Sciatic nerve (tissue), 2 donors: ENCODE measurements around the gene MIEN1. TPM values are rescaled to one million over a fixed set of nuclear protein-coding genes. Genes with fewer than 3 reads are reported as not detected.

ENCODE experiments used
- ATAC-seq: fragments of 200-7000 bp; cut with Tn5 transposase; one replicate; pipeline ENCODE4 v1.9.1; 2020; ENCODE audit warnings: mild to moderate bottlenecking, moderate library complexity
- DNase-seq: peaks from one replicate; pipeline ENCODE4 v3.0.0-alpha.2; 2020; ENCODE audit warnings: low spot score
- intact Hi-C: fragments of 100-400 bp; cut with DNase I; formaldehyde crosslinking; loops from one replicate; pipeline ENCODE4 v1.14.2; 2022
- microRNA-seq: library from miRNA; unstranded; fragments of <30 nt; microRNA quantifications from one replicate; pipeline ENCODE4 v1.2.0, GENCODE V29; 2020
- total RNA-seq: library from RNA; stranded (reverse); fragmentation: NEBNext Ultra II Directional; extraction: Animal tissue kit (Norgen Biotek cat#: 25700); gene quantifications from one replicate; pipeline ENCODE4 v1.2.1, GENCODE V29; 2021
- donor health status: DM: no; HTN: no; CAD: no.
- donor health status: DM: no; HTN: no; CAD: no.

Gene MIEN1
- total RNA-seq, 1 donor from 2014 or later = 18.5 TPM

DNA sequence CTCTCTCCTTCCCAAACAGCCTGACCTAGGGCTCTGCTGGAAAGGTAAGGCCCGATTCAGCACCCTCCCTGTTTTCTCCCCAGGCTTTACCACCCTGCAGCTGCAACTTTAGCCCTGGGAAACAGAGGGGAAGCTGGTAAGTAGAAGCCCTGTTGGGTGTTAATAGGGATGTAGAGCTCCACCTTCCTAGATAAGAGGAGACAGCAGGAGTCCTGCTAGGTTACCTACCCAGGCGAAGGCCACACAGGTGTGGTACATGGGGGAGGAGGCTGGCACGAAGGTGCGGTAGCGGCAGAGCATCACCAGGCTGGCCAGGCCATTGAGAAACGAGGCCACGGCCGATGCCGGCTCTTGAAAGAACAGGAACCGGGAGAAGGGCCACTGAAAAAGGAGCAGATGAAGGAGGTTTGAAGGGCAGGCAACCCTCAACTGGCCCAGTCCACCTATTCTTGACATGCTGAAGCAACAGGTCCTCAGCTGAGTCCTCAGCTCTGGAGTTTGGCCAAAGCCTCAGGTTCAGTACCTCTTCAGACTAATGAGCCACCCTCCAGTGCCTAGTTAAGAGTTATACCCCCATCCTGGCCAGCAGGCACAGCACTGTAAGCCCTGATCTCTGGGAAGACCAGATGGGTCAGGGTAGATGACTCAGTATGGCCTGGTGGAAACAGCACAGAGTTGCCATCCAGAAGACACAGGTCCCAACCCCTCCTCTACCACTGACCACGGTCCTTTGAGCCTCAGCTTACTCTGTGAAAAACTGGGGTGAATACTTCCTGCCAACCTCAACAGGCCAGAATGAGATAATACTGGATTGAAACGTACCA, 45.8 kb downstream of the MIEN1 start:
- no peak for ATAC-seq
- no peak for DNase-seq
- intact Hi-C loops = no loop called here

DNA sequence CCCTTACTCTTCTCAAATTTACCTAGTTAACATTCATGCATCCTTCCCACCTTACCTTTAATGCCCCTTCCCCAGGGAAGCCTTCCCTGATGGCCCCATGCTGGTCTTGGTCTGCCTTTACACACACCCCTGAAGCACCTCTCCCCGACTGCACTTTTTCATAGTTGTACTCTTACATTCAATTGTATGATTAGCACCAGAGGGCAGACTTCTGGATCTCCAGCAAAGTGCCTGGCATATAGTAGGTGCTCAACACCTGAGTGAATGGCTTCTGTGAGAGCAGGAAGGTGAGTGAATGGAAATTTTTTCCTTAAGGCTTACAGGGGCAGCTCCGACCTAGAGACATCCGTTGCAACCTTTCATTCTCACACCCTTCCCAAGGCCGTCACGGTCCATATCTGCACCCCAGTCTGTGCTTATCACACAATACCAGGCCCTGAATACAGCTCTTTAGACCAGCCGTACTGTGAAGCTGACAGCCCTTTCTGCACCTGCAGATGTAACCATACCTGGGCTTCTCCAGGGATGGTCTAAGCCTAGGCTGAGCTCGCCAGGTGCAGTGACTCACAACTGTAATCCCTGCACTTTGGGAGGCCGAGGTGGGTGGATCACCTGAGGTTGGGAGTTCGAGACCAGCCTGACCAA, 46.9 kb downstream of the MIEN1 start:
- DNase-seq (no peak), ATAC-seq (no peak)

GRCh38 chr17:39679521-39680192, 50.7 kb downstream of the MIEN1 start:
- ATAC-seq = no peak
- intact Hi-C loops = no loop called here
- DNase-seq = no peak

More for the DNA sequence above, 46.9 kb downstream of the MIEN1 start:
- intact Hi-C loops = no loop called here

Small RNAs within 50 kb of the gene (microRNA-seq; reads per million reads assigned to microRNA genes)
- not detected for gene MIR4728

Other genes starting within 250 kb of the MIEN1 start
- not detected for gene NEUROD2, start 122.6 kb downstream of the MIEN1 start, total RNA-seq
- 3.3 TPM for gene PPP1R1B, start 103.6 kb downstream of the MIEN1 start, total RNA-seq
- gene STARD3, start 93.4 kb downstream of the MIEN1 start, total RNA-seq = 81.8 TPM
- gene TCAP, start 65.2 kb downstream of the MIEN1 start, total RNA-seq = 2.0 TPM
- gene PNMT, start 62.1 kb downstream of the MIEN1 start, total RNA-seq = 1.3 TPM
- 16.0 TPM for gene PGAP3, start 42.5 kb downstream of the MIEN1 start, total RNA-seq
- 131 TPM for gene ERBB2, start 30.5 kb downstream of the MIEN1 start, total RNA-seq
- 1.6 TPM for gene GRB7, start 7.4 kb upstream of the MIEN1 start, total RNA-seq
- gene IKZF3, start 133.8 kb upstream of the MIEN1 start, total RNA-seq = 2.6 TPM
- not detected for gene ZPBP2, start 137.7 kb upstream of the MIEN1 start, total RNA-seq
- gene GSDMB, start 188.1 kb upstream of the MIEN1 start, total RNA-seq = 15.2 TPM
- 39.1 TPM for gene ORMDL3, start 197.1 kb upstream of the MIEN1 start, total RNA-seq
- not detected for gene LRRC3C, start 197.2 kb upstream of the MIEN1 start, total RNA-seq
- gene GSDMA, start 232.5 kb upstream of the MIEN1 start, total RNA-seq = 1.5 TPM